GM19372 (cell line): ENCODE results near the gene TBCEL.
"Not testable (repeated sequence)": the region's sequence is repeated elsewhere in the genome, so short reads cannot be mapped to it uniquely, and the experiment has no call there.

ENCODE experiments used
- ATAC-seq: cut with Tn5 transposase; IDR thresholded peaks from one replicate; pipeline ENCODE4 v1.9.1; 2021; ENCODE audit warnings: mild to moderate bottlenecking, low read depth, moderate library complexity; ENCODE audit not compliant: unreplicated experiment

The TBCEL gene

DNA sequence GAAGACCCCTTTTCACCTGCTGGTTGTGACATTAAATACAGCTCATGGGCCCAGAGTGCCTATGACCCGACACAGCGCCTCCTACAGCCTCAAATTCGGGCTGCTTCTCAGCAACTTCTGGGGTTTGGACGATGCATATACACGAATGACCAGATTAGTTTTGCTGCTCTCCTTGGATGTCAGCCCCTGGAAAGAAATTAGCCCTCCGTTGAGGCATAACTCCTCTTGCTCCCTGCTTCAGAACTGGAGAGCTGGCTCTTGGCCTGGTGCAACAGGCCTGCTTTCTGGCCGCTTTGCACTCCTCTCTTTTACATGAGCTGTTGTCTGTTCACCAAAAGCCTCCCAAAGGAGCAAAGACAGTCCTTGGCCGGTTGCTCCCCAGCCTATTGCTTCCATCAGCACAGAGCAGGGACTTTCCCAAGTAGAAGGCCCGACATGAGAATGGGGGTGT is 80.4 kb downstream of the TBCEL start:
- ATAC-seq: no peak

GRCh38 chr11:121105063-121105480 is 81.2 kb downstream of the TBCEL start:
- no peak for ATAC-seq

GRCh38 chr11:121105481-121106195 is 81.7 kb downstream of the TBCEL start:
- no peak for ATAC-seq

DNA sequence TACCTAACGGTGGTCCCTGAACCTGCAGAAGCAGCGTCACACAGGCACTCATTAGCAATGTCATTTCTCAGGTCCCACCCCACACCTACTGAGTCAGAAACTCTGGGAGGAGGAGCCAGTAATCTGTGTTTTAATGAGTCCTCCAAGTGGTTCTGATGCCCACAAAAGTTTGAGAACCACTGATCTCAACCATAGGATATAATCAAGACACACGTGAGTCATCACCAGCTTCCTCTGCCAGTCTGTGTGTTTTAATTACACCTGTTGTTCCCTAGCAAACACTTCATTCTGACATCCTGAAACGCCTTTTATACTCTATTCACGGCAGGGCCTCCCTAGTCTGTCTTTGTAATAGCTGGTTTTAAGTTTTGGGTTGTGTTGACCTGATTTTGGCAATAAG is 82.9 kb downstream of the TBCEL start:
- ATAC-seq: no peak

DNA sequence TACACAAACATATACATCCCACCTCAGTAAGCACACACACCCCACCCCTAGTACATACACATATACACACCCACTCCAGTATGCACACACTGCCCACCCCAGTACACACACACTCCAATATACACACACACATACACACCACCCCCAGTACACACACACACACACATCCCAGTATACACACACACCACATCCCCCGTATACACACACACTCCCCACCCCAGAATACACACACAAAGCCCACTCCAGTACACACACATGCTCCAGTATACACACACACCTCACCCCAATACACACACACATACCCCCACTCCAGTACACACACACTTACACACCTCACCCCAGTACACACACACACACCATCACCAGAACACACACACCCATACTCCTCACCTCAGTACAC is 84.5 kb downstream of the TBCEL start:
- no peak for ATAC-seq

DNA sequence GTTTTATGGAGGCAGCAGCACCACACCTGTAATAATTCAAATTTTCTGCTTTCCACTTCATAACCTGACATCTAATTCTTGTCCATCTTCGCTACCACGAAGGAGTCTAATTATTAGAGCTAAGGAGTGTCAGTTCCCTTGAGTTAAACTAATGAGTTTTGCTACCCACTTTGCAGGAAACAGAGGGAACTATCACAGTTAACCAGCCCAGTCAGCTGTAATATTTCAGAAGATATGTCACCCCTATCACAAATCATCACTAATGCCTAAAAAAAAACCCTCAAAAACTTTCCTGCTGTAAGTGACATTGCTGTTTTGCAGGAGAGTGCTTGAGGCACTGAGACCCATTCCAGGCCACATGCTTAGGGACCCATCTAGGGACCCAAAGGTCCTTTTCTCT is 85.6 kb downstream of the TBCEL start:
- no peak for ATAC-seq

DNA sequence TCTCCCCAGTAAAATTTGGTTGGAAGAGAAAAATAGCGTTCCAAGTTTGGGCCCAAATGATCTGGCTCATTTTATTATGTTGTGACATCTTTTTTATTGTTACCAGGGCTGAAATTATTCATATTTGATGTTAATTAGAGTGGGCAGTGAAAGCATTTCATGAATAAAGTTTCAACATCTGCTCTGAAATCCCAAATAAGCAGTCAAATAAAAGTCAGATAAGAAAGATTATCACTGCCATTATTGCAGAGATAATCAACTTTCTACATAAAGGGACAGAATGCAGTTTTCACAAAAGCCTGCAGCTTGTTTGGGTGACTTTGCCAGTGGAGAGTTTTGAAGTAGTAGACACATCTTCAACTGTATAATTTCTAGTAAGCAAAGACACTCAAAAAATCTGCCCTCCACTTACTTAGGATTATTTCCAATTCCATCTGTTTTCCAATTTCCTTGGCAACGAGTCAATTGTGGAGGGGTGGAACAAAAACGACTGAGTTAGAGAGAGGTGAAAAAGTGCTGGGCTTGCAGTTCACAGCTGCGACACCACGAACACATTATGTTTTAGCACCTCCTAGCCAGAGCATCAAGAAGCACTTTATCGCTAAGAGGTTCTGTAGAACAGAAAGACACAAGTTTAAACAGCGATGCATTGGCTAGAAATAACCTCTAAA is 86.1 kb downstream of the TBCEL start:
- no peak for ATAC-seq

- ATAC-seq: no peak
Observed at GRCh38 chr11:121110871-121111724, 87.2 kb downstream of the TBCEL start.

- ATAC-seq: peak; percentile 46
Observed at GRCh38 chr11:121112498-121113455, 88.9 kb downstream of the TBCEL start.

GRCh38 chr11:121113611-121114010 is 89.7 kb downstream of the TBCEL start:
- ATAC-seq: no peak

DNA sequence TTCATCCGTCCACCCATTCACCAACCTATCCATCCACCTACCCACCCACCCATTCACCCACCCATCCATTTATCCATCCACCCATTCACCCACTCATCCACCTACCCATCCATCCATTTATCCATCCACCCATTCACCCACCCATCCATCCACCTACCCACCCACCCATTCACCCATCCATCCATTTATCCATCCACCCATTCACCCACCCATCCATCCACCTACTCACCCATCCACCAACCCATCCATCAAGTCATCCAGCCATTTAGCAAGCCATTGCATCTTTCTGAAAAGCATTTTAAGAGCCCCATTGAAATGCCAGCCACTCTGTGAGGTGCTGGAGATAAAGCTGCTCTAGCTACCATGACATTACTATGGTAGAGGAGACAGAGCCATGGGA is 91.1 kb downstream of the TBCEL start:
- ATAC-seq: not testable (repeated sequence)

- no peak for ATAC-seq
Observed at GRCh38 chr11:121117788-121118187, 93.9 kb downstream of the TBCEL start.

GRCh38 chr11:121119440-121119839 is 95.5 kb downstream of the TBCEL start:
- no peak for ATAC-seq

GRCh38 chr11:121122328-121122727 is 98.4 kb downstream of the TBCEL start:
- ATAC-seq: no peak

DNA sequence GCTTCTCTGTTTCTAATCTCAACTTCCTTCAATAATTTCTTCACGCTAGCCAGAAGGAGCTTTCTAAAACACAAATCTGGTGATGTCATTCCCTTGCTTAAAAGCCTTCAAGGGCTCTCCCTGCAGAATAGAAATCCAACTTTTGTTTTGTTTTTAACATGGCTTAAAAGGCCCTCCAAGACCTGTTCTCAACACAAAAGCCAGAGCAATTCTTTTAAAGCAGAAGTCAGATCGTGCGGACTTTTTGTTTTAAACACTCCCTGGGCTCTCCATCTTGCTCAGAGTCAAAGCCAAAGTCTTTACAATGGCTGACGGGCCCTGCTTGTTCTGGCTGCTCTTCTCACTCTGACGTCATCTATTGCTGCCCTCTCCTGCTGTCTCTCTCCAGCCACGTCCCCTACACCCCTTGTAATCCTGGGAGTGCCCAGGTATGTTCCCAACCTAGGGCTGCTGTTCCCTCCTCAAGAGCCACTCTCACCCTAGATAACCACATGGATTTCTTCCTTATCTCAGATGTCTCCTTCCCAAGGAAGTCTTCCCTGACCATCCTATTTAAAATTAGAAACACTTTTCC is 99.7 kb downstream of the TBCEL start:
- ATAC-seq: no peak

DNA sequence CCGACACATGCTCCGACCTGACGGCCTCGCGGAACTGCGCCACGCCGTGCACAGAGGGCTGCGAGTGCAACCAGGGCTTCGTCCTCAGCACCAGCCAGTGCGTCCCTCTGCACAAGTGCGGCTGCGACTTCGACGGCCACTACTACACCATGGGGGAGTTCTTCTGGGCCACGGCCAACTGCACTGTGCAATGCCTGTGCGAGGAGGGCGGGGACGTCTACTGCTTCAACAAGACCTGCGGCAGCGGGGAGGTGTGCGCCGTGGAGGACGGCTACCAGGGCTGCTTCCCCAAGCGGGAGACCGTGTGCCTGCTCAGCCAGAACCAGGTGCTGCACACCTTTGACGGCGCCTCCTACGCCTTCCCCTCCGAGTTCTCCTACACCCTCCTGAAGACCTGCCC is 103.9 kb downstream of the TBCEL start:
- ATAC-seq: no peak

- no peak for ATAC-seq
Observed at GRCh38 chr11:121129362-121130340, 105.7 kb downstream of the TBCEL start.

GRCh38 chr11:121131656-121132055 is 107.8 kb downstream of the TBCEL start:
- ATAC-seq: no peak
